Pons (tissue), 1 donor: ENCODE results near the gene TMEM179.

ENCODE experiments used
- DNase-seq: peaks from one replicate; pipeline ENCODE4 v3.0.0-alpha.2; 2016; ENCODE audit warnings: low spot score

TMEM179 gene

DNA sequence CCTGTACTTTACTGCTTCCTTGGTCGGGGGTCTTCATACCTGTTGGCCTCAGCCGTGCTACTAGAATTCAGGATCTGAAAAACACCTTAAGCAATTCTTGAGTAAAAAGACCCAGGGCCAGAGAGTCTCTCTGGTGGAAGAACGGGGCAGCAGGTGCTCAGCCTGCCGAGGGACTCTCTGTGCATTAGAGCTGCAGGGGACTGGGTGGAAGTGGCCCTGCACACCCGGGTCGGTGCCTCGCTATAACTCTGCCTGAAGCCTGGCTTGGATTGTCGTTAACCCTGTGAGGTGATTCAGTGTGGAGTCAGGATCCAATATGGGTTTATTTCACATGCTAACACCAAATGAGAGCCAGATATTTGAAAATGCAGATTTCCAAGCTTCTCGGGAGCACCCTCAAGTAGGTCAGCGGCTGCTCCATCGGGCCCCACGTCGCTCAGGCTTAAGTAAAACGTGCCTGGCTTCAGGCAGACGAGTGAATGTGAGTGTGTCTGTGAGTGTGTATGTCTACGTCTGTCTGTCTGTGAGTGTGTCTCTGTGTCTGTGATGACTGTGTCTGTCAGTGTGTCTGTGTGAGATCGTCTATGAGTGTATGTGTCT, 60.1 kb downstream of the TMEM179 start:
- DNase-seq = no peak

GRCh38 chr14:104542871-104543830, 61.4 kb downstream of the TMEM179 start:
- peak; percentile 22 for DNase-seq

- DNase-seq = no peak
Observed at GRCh38 chr14:104541905-104542465, 62.6 kb downstream of the TMEM179 start.
